RWPE1 (cell line): ENCODE data around the gene NBEA.
"Not testable (repeated sequence)": the region's sequence is repeated elsewhere in the genome, so short reads cannot be mapped to it uniquely, and the experiment has no call there.

Experiments
- CTCF ChIA-PET: fragments of 350-600 bp; sonication (Branson Sonifier 250); formaldehyde crosslinking; extraction: SDS; loops from one replicate; lab custom pipeline; 2021; lab: Yijun Ruan, JAX
- POLR2A ChIA-PET: fragments of 400-600 bp; formaldehyde crosslinking; extraction: SDS; loops from one replicate; lab custom pipeline; 2020; ENCODE audit warnings: antibody characterized with exemption; ENCODE audit not compliant: low non-redundant PET; lab: Yijun Ruan, JAX
- DNase-seq: peaks from one replicate; pipeline ENCODE4 v3.0.0; 2012; ENCODE audit warnings: low spot score
- H3K27ac ChIP-seq: fragments of 450-650 bp; 2 replicates; pipeline ENCODE4 v1.5.1; 2017
- TF ChIP-seq, protein P1 (sequence below): fragments of 450-650 bp; conservative IDR thresholded peaks from 2 replicates; pipeline ENCODE4 v1.5.1; 2017; ENCODE audit warnings: low read depth, mild to moderate bottlenecking

NBEA gene

DNA sequence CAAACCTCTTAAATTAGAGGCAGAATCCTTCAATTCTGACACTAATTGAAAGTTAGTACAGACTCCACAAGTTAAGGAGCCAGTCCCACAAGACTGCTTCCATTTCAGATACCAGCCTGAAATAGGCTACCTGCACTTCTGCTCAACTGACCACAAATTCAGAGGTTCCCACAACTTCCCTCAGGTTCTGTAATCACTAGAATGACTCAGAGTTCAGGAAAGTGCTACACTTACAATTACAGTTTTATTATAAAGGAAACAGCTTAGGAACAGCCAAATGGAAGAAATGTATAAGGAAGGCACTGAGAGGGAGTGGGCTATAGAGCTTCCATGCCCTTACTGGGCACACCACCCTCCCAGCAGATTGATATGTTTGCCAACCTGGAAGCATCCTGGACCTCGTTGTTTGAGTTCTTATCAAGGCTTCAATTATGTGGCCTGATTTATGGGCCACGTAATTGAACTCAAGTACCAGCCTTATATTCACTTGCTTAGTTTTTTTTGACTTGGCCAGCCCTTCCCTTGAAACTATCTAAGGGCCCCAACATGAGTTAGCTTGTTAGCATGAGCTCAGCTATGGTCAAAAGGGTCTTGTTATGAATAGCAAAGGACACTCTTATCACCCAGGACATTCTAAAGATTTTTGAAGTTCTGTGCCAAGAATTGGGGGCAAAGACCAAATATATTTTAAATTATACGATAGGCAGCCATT lies 25.9 kb downstream of the NBEA start:
- TF ChIP-seq, protein P1, sequence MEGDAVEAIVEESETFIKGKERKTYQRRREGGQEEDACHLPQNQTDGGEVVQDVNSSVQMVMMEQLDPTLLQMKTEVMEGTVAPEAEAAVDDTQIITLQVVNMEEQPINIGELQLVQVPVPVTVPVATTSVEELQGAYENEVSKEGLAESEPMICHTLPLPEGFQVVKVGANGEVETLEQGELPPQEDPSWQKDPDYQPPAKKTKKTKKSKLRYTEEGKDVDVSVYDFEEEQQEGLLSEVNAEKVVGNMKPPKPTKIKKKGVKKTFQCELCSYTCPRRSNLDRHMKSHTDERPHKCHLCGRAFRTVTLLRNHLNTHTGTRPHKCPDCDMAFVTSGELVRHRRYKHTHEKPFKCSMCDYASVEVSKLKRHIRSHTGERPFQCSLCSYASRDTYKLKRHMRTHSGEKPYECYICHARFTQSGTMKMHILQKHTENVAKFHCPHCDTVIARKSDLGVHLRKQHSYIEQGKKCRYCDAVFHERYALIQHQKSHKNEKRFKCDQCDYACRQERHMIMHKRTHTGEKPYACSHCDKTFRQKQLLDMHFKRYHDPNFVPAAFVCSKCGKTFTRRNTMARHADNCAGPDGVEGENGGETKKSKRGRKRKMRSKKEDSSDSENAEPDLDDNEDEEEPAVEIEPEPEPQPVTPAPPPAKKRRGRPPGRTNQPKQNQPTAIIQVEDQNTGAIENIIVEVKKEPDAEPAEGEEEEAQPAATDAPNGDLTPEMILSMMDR: no peak
- ChIA-PET POLR2A (no interaction called here), CTCF (no interaction called here)
- no peak overlapping the region for H3K27ac ChIP-seq
- no peak for DNase-seq

DNA sequence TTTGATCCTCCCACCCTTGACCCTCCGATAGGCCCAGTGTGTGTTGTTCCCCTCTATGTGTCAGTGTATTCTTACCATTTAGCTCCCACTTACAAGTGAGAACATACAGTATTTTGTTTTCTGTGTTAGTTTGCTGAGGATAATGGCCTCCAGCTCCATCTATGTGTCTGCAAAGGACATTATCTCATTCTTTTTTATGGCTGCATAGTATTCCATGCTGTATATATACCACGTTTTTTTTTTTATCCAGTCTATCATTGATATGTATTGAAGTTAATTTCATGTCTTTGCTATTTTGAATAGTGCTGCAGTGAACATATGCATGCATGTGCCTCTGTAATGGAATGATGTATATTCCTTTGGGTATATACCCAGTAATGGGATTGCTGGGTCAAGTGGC lies 27.5 kb downstream of the NBEA start:
- CTCF ChIA-PET: interaction anchor here (0.6 to 0.7 kb wide), 3 partner anchors 189 to 1211 kb away, joined by 3 to 4 read pairs (median 3); no protein-coding TSS in a partner anchor
- H3K27ac ChIP-seq, DNase-seq, POLR2A ChIA-PET: not testable (repeated sequence)

DNA sequence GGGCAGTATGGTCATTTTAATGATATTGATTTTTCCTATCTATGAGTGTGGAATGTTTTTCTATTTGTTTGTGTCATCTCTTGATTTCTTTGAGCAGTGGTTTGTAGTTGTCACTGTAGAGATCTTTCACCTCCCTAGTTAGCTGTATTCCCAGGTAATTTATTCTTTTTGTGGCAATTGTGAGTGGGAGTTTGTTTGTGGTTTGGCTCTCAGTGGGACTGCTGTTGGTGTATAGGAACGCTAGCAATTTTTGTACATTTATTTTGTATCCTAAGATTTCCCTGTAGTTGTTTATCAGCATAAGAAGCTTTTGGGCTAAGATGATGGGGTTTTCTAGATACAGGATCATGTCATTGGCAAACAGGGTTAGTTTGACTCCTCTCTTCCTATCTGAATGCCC lies 28.9 kb downstream of the NBEA start:
- ChIA-PET POLR2A (no interaction called here), CTCF (no interaction called here)
- TF ChIP-seq, protein P1: no peak
- no peak for DNase-seq
- H3K27ac ChIP-seq: no peak overlapping the region

DNA sequence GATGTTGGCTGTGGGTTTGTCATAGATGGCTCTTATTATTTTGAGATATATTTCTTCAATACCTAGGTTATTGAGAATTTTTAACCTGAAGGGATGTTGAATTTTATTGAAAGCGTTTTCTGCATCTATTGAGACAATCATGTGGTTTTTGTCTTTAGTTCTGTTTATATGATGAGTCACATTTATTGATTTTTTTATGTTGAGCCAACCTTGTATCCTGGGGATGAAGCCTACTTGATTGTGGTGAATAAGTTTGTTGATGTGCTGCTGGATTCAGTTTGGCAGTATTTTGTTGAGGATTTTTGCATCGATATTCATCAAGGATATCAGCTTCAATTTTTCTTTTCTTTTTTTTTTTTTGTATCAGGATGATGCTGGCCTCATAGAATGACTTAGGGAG lies 29.4 kb downstream of the NBEA start:
- CTCF ChIA-PET: no interaction called here

DNA sequence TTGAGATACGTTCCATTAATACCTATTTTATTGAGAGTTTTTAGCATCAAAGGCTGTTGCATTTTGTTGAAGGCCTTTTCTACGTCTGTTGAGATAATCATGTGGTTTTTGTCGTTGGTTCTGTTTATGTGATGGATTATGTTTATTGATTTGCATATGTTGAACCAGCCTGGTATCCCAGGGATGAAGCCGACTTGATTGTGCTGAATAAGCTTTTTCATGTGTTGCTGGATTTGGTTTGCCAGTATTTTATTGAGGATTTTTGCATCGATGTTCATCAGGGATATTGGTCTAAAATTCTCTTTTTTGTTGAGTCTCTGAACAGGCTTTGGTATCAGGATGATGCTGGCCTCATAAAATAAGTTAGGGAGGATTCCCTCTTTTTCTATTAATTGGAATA lies 43.1 kb downstream of the NBEA start:
- DNase-seq, H3K27ac ChIP-seq, POLR2A ChIA-PET, CTCF ChIA-PET: not testable (repeated sequence)

More for the DNA sequence above, 29.4 kb downstream of the NBEA start:
- H3K27ac ChIP-seq: no peak overlapping the region
- no peak for DNase-seq
- POLR2A ChIA-PET: no interaction called here
- TF ChIP-seq, protein P1: no peak

DNA sequence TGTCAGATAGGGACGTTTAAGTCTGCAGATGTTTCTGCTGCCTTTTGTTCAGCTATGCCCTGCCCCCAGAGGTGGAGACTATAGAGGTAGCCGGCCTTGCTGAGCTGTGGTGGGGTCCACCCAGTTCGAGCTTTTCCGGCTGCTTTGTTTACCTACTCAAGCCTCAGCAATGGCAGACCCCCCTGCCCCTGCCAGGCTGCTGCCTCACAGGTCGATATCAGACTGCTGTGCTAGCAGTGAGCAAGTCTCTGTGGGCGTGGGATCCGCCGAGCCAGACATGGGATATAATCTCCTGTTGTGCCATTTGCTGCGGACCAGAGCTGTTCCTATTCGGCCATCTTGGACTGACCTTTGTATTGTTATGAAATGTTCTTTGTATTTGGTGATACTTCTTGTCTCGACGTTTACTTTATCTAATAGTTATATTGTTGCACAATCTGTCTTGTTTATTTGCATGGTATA lies 46.3 kb downstream of the NBEA start:
- no peak overlapping the region for H3K27ac ChIP-seq
- TF ChIP-seq, protein P1: no peak
- ChIA-PET CTCF (no interaction called here), POLR2A (no interaction called here)
- DNase-seq: no peak

DNA sequence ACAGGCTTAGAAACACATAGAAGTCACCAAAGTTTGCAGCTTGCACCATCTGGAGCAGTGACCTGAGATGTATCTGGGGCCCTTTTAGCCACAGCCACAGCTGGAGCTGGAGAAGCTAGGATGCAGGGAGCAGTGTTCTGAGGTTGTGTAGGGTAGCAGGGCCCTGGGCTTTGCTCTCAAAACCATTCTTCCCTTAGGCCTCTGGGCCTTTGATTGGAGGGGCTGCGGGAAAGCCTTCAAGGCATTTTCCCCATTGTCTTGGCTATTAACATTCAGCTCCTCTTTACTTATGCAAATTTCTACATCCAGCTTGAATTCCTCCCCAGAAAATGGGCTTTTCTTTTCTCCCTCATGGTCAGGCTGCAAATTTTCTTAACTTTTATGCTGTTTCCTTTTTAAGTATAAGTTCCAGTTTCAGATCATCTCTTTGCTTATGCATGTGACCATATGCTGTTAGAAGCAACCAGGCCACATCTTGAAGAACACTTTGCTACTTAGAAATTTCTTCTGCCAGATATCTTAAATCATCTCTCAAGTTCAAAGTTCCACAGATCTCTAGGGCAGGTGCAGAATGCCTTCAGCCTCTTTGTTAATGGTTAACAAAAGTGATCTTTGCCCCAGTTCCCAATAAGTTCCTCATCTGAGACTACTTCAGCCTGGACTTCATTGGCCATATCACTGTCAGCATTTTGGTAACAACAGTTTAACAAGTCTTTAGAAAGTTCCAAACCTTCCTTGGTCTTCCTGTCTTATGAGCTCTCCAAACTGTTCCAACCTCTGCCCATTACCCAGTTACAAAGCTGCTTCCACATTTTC lies 48.5 kb downstream of the NBEA start:
- ChIA-PET CTCF (no interaction called here), POLR2A (no interaction called here)
- DNase-seq: no peak
- TF ChIP-seq, protein P1: no peak
- H3K27ac ChIP-seq: no peak overlapping the region
